GM19324 (cell line): ENCODE data around the gene SNTG2.
"Not testable (repeated sequence)": the region's sequence is repeated elsewhere in the genome, so short reads cannot be mapped to it uniquely, and the experiment has no call there.

Experiments
- ATAC-seq: cut with Tn5 transposase; IDR thresholded peaks from one replicate; pipeline ENCODE4 v1.9.1; 2021; ENCODE audit warnings: mild to moderate bottlenecking, moderate library complexity; ENCODE audit not compliant: unreplicated experiment, low FRiP score

SNTG2 gene

DNA sequence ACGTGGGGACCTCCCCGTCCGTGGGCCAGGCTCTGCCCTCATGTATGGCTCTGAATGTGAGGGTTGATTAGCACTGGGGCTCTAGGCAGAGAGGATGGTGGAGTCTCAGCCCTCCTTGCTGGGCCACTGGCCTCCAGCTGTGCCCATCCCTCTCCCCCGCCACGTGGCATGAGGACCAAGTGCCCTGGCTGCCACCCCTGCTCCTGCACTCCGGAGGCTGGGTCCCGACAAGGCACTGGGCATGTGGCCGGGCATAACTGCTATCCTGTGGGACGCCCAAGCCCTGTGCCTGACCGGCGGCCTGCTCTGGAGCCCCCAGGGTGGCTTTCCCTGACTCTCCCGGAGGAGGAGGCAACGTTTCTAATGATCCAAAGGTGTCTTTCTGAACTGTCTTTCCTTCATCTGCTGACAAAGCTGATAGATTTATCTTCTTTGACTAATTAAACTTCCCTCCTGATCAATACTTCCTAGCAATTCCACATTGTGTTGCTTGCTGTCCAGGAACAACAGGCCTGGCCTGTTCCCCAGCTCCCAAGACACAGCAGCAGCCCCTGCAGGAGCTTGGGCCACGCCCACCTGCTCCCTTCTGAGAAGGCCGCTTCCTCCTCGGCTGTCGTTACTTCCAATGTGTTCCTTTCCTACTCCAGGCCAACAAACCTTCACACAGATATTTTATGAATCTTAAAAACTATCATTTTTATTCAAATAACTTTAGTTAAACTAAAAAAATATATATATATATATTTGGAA lies 132.0 kb downstream of the SNTG2 start:
- ATAC-seq, result no peak

DNA sequence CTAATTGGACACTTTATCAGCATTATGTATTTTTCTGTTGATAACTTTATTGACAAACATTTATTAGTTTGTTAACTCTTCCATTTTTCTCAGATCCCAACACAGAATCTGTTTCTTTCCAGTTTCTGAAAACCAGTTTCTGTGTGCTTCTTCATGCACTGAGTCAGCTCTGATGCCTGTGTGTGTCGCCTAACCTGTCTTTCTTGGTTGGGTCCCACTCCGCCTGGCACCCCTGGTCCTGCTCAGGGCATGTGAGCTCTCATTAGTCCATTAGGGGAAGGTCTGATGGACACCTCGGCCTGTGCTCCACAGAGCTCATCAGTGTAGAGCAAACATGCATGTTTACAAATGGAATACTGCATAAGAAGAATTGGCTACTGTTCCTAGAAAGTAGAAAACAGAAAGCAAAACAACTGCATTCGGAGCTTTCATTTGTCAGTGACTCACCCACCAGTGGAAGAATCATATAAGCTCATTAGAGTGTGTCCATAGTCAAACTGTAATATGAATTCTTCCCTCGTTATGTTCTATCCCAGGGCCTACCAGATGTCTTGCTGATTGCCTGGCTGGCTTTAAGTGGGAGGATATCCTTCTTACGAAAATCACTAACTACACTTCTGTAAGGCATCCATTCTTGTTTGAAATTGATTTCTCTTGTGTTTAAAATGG lies 137.7 kb downstream of the SNTG2 start:
- no peak for ATAC-seq

GRCh38 chr2:1088940-1089339 lies 138.3 kb downstream of the SNTG2 start:
- no peak for ATAC-seq

DNA sequence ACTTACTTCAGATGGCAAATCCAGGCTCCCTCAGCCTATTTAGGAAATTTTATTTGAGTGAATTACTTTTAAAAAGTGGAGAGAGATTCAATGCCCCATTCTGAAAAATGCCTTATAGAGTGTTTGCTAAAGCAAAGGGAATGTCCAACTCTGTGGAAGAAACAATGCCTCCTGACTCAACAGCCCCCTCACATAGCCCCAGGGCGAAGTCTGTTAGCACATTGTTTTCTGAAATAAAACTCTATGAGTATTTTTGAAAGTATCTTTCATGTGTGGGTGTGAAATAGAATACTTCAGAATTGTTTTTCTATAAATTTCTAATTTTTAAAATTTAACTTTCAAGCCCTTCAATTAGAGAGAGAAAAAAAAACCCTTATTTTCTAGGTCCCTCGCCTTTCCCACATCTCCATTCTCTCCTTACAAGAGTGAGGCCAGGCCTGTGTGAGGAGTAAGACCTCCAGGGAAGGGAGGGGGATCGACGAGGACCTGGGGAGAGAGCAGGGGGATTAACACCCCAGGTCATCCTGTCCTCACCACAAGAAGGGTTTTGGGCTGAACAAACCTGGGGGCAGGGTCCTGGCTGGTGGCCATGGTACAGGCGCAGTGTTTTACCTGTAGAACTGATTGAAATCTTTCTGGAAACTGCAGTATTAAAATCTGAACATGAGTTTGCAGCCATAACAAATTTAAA lies 141.4 kb downstream of the SNTG2 start:
- no peak for ATAC-seq

DNA sequence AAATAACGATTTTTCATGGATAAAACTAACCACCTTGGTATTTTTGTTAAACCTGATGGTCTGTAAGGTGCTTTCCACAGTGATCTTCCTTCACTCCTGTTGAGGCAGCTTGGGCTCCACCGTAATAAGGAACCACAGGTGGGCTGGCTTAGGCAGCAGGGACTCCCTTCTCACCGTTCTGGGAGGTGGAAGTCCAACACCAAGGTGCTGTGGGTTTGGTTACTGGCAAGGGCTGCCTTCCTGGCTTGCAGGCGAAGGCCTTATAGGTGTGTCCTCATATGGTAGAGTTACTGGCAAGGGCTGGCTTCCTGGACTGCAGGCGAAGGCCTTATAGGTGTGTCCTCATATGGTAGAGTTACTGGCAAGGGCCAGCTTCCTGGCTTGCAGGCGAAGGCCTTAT lies 143.0 kb downstream of the SNTG2 start:
- ATAC-seq, result not testable (repeated sequence)

DNA sequence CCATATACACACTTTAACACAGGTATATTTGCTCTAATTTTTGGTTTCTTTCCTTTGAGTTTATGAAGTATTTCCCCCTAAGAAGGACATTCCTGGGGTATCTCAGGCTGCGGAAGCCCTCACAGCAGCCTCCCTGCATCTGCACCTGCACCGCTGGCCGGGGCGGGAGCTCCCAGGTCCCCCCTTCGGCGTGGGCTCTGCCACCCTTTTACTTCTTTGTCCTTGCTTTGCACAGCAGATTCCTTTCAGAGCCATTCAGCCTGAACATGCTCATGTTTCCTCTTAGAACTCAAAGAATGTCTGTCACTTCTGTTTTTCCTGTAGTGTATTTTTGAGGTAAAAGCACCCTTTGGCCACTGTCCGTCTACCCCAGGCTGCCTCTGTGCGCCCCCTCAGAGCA lies 146.5 kb downstream of the SNTG2 start:
- ATAC-seq, result no peak

- no peak for ATAC-seq
Measured at GRCh38 chr2:1099418-1099817, 148.8 kb downstream of the SNTG2 start.

GRCh38 chr2:1101011-1101782 lies 150.5 kb downstream of the SNTG2 start:
- ATAC-seq, result no peak

DNA sequence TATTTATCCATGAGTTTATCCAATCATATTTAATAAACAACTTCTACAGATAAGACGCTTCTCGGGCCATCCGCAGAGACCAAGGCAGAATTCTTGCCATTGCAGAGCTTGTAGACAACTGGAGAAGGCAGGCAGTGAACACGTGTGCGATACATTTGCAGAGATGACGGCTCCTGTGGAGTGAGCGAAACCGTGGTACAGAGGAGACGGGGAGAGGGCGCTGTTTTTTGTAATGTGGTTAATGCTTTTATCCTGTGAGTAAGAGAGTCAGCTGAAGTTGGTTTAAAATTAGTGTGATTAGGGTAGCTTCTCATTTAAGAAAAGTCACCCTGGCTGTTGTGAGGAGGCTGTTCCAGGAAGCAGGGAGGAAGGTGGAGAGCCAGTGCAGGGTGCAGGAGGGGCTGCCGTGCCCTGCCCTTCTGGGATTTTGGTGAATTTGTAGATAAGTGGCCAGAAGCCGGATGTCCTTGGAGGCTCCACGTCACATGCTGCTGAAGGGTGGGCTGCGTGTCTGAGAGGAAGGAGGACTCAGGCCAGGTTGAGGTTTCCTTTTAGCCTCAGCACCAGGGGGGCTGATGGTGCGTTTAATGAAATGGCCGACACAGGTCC lies 151.4 kb downstream of the SNTG2 start:
- ATAC-seq, result no peak

GRCh38 chr2:1104364-1104763 lies 153.7 kb downstream of the SNTG2 start:
- ATAC-seq, result no peak

DNA sequence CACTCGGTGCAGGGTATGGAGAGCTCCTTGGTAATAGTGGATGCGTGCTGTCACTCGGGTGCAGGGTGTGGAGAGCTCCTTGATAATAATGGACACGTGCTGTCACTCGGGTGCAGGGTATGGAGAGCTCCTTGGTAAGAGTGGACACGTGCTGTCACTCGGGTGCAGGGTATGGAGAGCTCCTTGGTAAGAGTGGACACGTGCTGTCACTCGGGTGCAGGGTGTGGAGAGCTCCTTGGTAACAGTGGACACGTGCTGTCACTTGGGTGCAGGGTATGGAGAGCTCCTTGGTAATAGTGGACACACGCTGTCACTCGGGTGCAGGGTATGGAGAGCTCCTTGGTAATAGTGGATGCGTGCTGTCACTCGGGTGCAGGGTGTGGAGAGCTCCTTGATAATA lies 155.7 kb downstream of the SNTG2 start:
- not testable (repeated sequence) for ATAC-seq

DNA sequence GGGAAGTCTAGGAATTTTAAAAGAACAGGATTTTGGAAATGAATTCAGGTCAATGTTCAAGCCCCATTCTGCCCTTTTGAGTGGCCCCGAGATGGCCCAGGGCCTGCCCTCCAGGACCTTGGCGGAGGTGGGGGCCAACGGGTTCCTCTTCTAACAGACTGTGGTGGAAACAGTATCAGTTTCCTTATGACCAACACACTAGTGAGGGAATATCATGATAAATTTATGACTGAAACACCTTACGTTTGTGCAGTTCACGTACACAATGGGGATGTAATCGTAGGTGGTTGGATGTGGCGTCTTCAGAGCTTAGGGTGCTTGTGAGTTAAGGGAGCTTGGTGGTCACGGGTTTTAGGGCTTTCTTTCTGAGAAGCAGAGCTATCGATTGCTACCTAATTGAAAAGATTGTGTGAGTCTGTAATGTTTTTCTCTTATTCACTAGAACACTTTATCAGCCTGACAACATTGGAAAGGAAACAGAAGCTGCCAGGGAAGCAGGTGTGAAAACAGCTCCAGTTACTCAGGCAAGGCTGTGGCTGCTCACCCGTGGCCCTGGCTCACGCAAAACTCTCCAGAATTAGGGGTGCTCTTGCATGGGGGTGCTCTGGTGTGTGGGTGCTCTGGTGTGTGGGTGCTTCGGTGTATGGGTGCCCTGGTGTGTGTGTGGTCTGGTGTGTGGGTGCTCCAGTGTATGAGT lies 165.3 kb downstream of the SNTG2 start:
- no peak for ATAC-seq

- ATAC-seq, result no peak
Measured at GRCh38 chr2:1117569-1117968, 166.9 kb downstream of the SNTG2 start.

DNA sequence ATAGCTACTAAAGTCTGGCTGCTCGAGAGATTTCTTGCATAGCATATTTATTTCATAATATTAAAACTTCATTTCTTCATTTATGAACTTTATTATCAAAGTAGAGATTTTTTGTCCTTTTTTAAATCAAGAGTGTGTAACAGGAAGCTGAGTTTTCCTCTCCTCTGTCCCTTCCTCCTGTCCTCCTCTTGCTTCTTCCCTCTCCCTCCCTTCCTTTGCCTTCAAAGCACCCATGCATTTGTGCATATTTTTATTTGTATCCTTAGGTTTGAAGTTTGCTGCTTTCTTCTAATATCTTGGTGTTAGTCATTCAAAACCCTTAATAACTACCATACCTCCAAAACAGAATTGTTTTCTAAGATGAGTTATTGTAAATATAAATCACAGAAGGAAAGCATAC lies 174.6 kb downstream of the SNTG2 start:
- no peak for ATAC-seq

GRCh38 chr2:1125633-1126370 lies 175.2 kb downstream of the SNTG2 start:
- ATAC-seq, result no peak

- no peak for ATAC-seq
Measured at GRCh38 chr2:1129982-1130381, 179.3 kb downstream of the SNTG2 start.

DNA sequence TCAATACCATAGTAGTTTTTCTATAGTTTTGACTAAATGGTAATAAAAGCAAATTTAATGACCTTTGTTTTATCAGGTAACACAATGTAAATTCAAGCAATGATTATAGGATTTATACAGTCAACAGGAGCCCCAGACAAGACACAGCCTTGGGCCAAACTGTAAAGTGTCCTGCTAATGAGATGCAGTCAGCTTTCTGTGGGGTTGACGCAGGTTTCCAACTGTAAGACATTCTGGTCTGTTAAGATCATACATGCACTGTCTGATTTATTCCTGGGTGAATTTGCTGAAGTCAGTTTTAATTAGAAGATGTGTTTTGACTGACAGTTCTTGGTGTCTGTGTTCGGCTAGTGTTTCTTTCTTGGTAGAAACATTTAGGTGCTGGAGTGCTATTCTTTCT lies 180.3 kb downstream of the SNTG2 start:
- no peak for ATAC-seq

GRCh38 chr2:1132328-1132969 lies 181.8 kb downstream of the SNTG2 start:
- ATAC-seq, result no peak

DNA sequence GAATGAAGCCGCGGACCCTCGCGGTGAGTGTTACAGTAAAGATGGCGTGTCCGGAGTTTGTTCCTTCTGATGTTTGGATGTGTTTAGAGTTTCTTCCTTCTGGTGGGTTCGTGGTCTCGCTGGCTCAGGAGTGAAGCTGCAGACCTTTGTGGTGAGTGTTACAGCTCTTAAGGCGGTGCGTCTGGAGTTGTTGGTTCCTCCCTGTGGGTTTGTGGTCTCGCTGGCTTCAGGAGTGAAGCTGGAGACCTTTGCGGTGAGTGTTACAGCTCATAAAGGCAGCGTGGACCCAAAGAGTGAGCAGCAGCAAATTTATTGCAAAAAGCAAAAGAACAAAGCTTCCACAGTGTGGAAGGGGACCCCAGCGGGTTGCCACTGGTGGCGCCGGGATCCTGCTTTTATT lies 183.2 kb downstream of the SNTG2 start:
- not testable (repeated sequence) for ATAC-seq
